CD14-positive monocyte (primary cell): ENCODE data around the gene TMBIM4. TPM values are rescaled to one million over a fixed set of nuclear protein-coding genes. Genes with fewer than 3 reads are reported as not detected.

Experiments
- DNase-seq, 3 donors: peaks; one replicate each; pipeline ENCODE4 v3.0.0-alpha.2; 2011 to 2022
- H2AFZ ChIP-seq: 2 replicates; pipeline ENCODE4 v1.6.0; 2012; ENCODE audit warnings: mild to moderate bottlenecking, low read depth, low read length, inconsistent platforms; ENCODE audit not compliant: insufficient read depth, poor library complexity, severe bottlenecking
- H3K27ac ChIP-seq, 2 donors: 1 replicate in 1 of 2; 2 replicates in 1 of 2; pipeline ENCODE4 v1.5.1; 2012 to 2013; ENCODE audit warnings: low read length in 2 of 2, control low read depth in 1 of 2, inconsistent platforms in 1 of 2, low read depth in 1 of 2, mild to moderate bottlenecking in 1 of 2
- H3K27me3 ChIP-seq, 2 donors: one replicate each; pipeline versions ENCODE4 v1.6.0 to v1.6.1; 2011 to 2013; ENCODE audit warnings: low read length in 2 of 2; ENCODE audit not compliant: control insufficient read depth in 2 of 2, insufficient read depth in 2 of 2
- H3K36me3 ChIP-seq, 2 donors: replicated peaks in 1 of 2; 1 replicate in 1 of 2; 2 replicates in 1 of 2; pipeline versions ENCODE4 v1.5.1 to v1.6.1; 2012 to 2013; ENCODE audit warnings: low read length in 2 of 2, control low read depth in 1 of 2, inconsistent platforms in 1 of 2, mild to moderate bottlenecking in 1 of 2; ENCODE audit not compliant: insufficient read depth in 2 of 2, control insufficient read depth in 1 of 2
- H3K4me1 ChIP-seq, 2 donors: 1 replicate in 1 of 2; 2 replicates in 1 of 2; pipeline versions ENCODE4 v1.5.1 to v1.6.1; 2012 to 2013; ENCODE audit warnings: low read length in 2 of 2, control low read depth in 1 of 2, inconsistent platforms in 1 of 2, mild to moderate bottlenecking in 1 of 2, moderate library complexity in 1 of 2; ENCODE audit not compliant: insufficient read depth in 2 of 2, control insufficient read depth in 1 of 2
- H3K4me2 ChIP-seq: replicated peaks from 2 replicates; pipeline ENCODE3; 2012; ENCODE audit warnings: low read length, moderate library complexity, mild to moderate bottlenecking; ENCODE audit not compliant: poor library complexity, severe bottlenecking; ENCODE audit errors: extremely low read depth
- H3K4me3 ChIP-seq, 3 experiments: fragments of 200-600 bp in 1 of 3; sonication (generic) in 1 of 3; replicated peaks in 1 of 3; 1 replicate in 2 of 3; 2 replicates in 1 of 3; pipeline ENCODE4 v1.5.1; 2011 to 2013; ENCODE audit warnings: low read length in 3 of 3, mild to moderate bottlenecking in 3 of 3, control low read depth in 2 of 3, low read depth in 2 of 3, inconsistent platforms in 1 of 3, moderate library complexity in 1 of 3
- H3K79me2 ChIP-seq: 2 replicates; pipeline ENCODE4 v1.6.0; 2012; ENCODE audit warnings: mild to moderate bottlenecking, control low read depth, inconsistent platforms, low read length, moderate library complexity; ENCODE audit not compliant: insufficient read depth
- H3K9ac ChIP-seq: 2 replicates; pipeline ENCODE4 v1.6.0; 2017; ENCODE audit warnings: low read length, mild to moderate bottlenecking; ENCODE audit not compliant: insufficient read depth, poor library complexity, severe bottlenecking
- H3K9me3 ChIP-seq, 2 donors: replicated peaks in 1 of 2; 1 replicate in 1 of 2; 2 replicates in 1 of 2; pipeline versions ENCODE4 v1.5.1 to v1.6.1; 2012 to 2013; ENCODE audit warnings: low read length in 2 of 2, control low read depth in 1 of 2; ENCODE audit not compliant: control insufficient read depth in 1 of 2, insufficient read depth in 1 of 2
- H4K20me1 ChIP-seq: 2 replicates; pipeline ENCODE4 v1.6.0; 2012; ENCODE audit warnings: mild to moderate bottlenecking, low read length, control low read depth, moderate library complexity; ENCODE audit not compliant: insufficient read depth
- H3K27ac Mint-ChIP-seq, 7 donors: one replicate each; pipeline ENCODE4 v1.8.0; 2020; ENCODE audit warnings: mild to moderate bottlenecking in 7 of 7, mixed read lengths in 7 of 7, moderate library complexity in 6 of 7, inconsistent platforms in 2 of 7
- H3K27me3 Mint-ChIP-seq, 3 donors: one replicate each; pipeline ENCODE4 v1.8.0; 2021 to 2022; ENCODE audit warnings: low read depth in 3 of 3, mild to moderate bottlenecking in 3 of 3, mixed read lengths in 3 of 3, moderate library complexity in 3 of 3, inconsistent platforms in 1 of 3
- H3K36me3 Mint-ChIP-seq, 2 donors: one replicate each; pipeline ENCODE4 v1.8.0; 2020; ENCODE audit warnings: mixed read lengths in 2 of 2, inconsistent platforms in 1 of 2, mild to moderate bottlenecking in 1 of 2
- H3K4me1 Mint-ChIP-seq: one replicate; pipeline ENCODE4 v1.8.0; 2020; ENCODE audit warnings: mild to moderate bottlenecking, mixed read lengths
- H3K4me3 Mint-ChIP-seq, 2 donors: one replicate each; pipeline ENCODE4 v1.8.0; 2020; ENCODE audit warnings: mild to moderate bottlenecking in 2 of 2, mixed read lengths in 2 of 2, moderate library complexity in 1 of 2
- H3K9me3 Mint-ChIP-seq, 7 donors: one replicate each; pipeline ENCODE4 v1.8.0; 2020 to 2022; ENCODE audit warnings: mixed read lengths in 7 of 7, mild to moderate bottlenecking in 6 of 7, moderate library complexity in 6 of 7, inconsistent platforms in 2 of 7
- CTCF ChIP-seq: fragments of 200-600 bp; IDR thresholded peaks from one replicate; pipeline ENCODE4 v1.8.0; 2022; ENCODE audit warnings: antibody characterized with exemption, mild to moderate bottlenecking
- WGBS: methylation state at CpG from one replicate; pipeline ENCODE4 v1.1.5; 2013; ENCODE audit warnings: missing lambda C conversion rate; ENCODE audit not compliant: insufficient coverage; 5-methylcytosine and 5-hydroxymethylcytosine counted together
- intact Hi-C, 2 donors: fragments of 100-400 bp; cut with micrococcal nuclease; formaldehyde crosslinking; loops; one replicate each; pipeline versions ENCODE4 v1.15.0 to v1.15.1; 2023
- polyA plus RNA-seq, 3 donors: library from polyadenylated mRNA; depleted of rRNA in 1 of 3; unstranded in 2 of 3; stranded (reverse) in 1 of 3; fragments of 300-500 nt in 2 of 3; fragments of >200 nt in 1 of 3; fragmentation: Illumina TruSeq in 2 of 3; gene quantifications; 1 replicate in 2 of 3; 2 replicates in 1 of 3; pipeline ENCODE4 v1.2.3, GENCODE V29; 2012 to 2021

Gene TMBIM4
- polyA plus RNA-seq, 3 donors = 153 to 823 (median 694) TPM

GRCh38 chr12:66108386-66108785 is 61.4 kb downstream of the TMBIM4 start:
- Histone ChIP-seq H3K27ac (no peak overlapping the region), H3K9ac (no peak overlapping the region), H4K20me1 (no peaks in the 10 kb centered on the region), H3K4me3 (no peak overlapping the region), H3K4me1 (peaks cover 7 to 12% of the 10 kb centered on the region in 2 donors), H2AFZ (no peak overlapping the region), H3K27me3 (no peaks in the 10 kb centered on the region), H3K36me3 (no peaks in the 10 kb centered on the region), H3K4me2 (no peak overlapping the region), H3K9me3 (no peaks in the 10 kb centered on the region), H3K79me2 (no peaks in the 10 kb centered on the region)
- no peak for TF ChIP-seq CTCF
- peaks cover 16% of the 10 kb centered on the region for H3K4me1 Mint-ChIP-seq
- H3K27ac Mint-ChIP-seq = no peak overlapping the region
- H3K36me3 Mint-ChIP-seq = no peaks in the 10 kb centered on the region
- no peaks in the 10 kb centered on the region for H3K27me3 Mint-ChIP-seq
- DNase-seq = no peak
- intact Hi-C loops = no loop called here
- H3K4me3 Mint-ChIP-seq = no peak overlapping the region
- H3K9me3 Mint-ChIP-seq = no peaks in the 10 kb centered on the region
- no CpG with 5 or more reads among the region's 1 CpG for WGBS

GRCh38 chr12:66107451-66107915 is 62.3 kb downstream of the TMBIM4 start:
- H3K9me3 Mint-ChIP-seq = no peaks in the 10 kb centered on the region
- intact Hi-C loops = no loop called here
- peaks cover 0 to 3% (median 0%) of the 10 kb centered on the region in 3 donors for H3K27me3 Mint-ChIP-seq
- WGBS = 29% methylated on average over 9 of the region's 9 CpGs
- Histone ChIP-seq H3K36me3 (no peaks in the 10 kb centered on the region), H3K27ac (no peak overlapping the region), H3K27me3 (no peaks in the 10 kb centered on the region), H2AFZ (peak overlapping the region; percentile 44), H3K9me3 (no peaks in the 10 kb centered on the region), H3K79me2 (no peaks in the 10 kb centered on the region), H3K4me1 (peaks cover 7 to 12% of the 10 kb centered on the region in 2 donors), H4K20me1 (no peaks in the 10 kb centered on the region), H3K9ac (no peak overlapping the region), H3K4me2 (no peak overlapping the region), H3K4me3 (no peak overlapping the region)
- H3K4me1 Mint-ChIP-seq = peaks cover 16% of the 10 kb centered on the region
- no peak overlapping the region for H3K4me3 Mint-ChIP-seq
- peak overlapping the region in 1 of 7 donors; percentile 70 for H3K27ac Mint-ChIP-seq
- TF ChIP-seq CTCF = peak; percentile 87
- no peaks in the 10 kb centered on the region for H3K36me3 Mint-ChIP-seq
- peak; percentile 89 to 94 (median 92) for DNase-seq
